ENCODE data around the gene UMOD. TPM values are rescaled to one million over a fixed set of nuclear protein-coding genes. Genes with fewer than 3 reads are reported as not detected.
"Not testable (repeated sequence)": the region's sequence is repeated elsewhere in the genome, so short reads cannot be mapped to it uniquely, and the experiment has no call there.

The UMOD gene
- total RNA-seq, 1 donor from 2014 or later = not detected

DNA sequence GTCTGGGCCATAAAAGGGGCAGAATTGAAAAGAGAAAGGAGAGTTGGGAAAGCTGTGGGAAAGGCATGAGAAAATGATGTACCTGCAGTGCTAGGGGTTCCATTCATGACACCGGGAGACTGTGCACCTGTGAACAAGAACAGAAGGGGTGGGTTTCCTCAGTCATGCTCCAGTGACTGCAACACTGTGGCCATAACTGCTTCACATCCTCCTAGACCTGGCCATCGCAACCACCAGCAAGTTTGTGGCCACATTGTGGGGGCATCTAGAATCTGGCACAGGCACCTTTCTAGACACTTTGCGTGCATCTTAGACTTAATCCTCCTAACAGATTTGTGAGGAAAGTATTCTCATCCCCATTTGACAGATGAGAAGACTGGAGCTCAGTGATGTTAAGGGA, 37.9 kb downstream of the UMOD start:
- DNase-seq (ENCODE audit: low spot score) = no peak

DNA sequence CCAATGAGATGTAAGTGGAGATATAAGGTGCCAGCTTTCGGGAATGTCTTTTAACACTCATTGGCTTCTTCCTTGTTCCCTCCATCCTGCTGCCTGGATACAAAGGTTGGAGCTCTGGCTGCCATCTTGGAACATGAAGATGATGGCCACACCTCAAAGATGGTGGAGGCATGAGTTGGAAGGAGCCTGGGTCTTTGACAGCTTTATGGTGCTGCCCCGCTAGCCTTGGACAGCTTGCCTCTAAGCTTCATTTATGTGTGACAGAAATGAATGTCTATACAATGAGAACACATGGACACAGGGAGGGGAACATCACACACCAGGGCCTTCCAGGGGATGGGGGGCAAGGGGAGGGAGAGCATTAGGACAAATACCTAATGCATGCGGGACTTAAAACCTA, 38.8 kb downstream of the UMOD start:
- no peak for DNase-seq (ENCODE audit: low spot score)
- Mint-ChIP-seq H3K27me3 (ENCODE audit: low read depth) (peaks cover 6% of the 10 kb centered on the region), H3K4me3 (ENCODE audit: unreplicated experiment) (no peak overlapping the region), H3K4me1 (ENCODE audit: low read depth) (no peaks in the 10 kb centered on the region), H3K27ac (ENCODE audit: unreplicated experiment) (no peak overlapping the region), H3K9me3 (ENCODE audit: low read depth) (no peaks in the 10 kb centered on the region), H3K36me3 (ENCODE audit: low read depth) (no peaks in the 10 kb centered on the region)
- TF ChIP-seq, protein P1, sequence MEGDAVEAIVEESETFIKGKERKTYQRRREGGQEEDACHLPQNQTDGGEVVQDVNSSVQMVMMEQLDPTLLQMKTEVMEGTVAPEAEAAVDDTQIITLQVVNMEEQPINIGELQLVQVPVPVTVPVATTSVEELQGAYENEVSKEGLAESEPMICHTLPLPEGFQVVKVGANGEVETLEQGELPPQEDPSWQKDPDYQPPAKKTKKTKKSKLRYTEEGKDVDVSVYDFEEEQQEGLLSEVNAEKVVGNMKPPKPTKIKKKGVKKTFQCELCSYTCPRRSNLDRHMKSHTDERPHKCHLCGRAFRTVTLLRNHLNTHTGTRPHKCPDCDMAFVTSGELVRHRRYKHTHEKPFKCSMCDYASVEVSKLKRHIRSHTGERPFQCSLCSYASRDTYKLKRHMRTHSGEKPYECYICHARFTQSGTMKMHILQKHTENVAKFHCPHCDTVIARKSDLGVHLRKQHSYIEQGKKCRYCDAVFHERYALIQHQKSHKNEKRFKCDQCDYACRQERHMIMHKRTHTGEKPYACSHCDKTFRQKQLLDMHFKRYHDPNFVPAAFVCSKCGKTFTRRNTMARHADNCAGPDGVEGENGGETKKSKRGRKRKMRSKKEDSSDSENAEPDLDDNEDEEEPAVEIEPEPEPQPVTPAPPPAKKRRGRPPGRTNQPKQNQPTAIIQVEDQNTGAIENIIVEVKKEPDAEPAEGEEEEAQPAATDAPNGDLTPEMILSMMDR (IDR thresholded peaks at IDR 0.05) = no peak

More for the DNA sequence above, 37.9 kb downstream of the UMOD start:
- Mint-ChIP-seq H3K4me3 (ENCODE audit: unreplicated experiment) (no peak overlapping the region), H3K27me3 (ENCODE audit: low read depth) (peaks cover 6% of the 10 kb centered on the region), H3K4me1 (ENCODE audit: low read depth) (no peaks in the 10 kb centered on the region), H3K36me3 (ENCODE audit: low read depth) (no peaks in the 10 kb centered on the region), H3K27ac (ENCODE audit: unreplicated experiment) (no peak overlapping the region), H3K9me3 (ENCODE audit: low read depth) (no peaks in the 10 kb centered on the region)
- TF ChIP-seq, protein P1 (IDR thresholded peaks at IDR 0.05) = no peak

DNA sequence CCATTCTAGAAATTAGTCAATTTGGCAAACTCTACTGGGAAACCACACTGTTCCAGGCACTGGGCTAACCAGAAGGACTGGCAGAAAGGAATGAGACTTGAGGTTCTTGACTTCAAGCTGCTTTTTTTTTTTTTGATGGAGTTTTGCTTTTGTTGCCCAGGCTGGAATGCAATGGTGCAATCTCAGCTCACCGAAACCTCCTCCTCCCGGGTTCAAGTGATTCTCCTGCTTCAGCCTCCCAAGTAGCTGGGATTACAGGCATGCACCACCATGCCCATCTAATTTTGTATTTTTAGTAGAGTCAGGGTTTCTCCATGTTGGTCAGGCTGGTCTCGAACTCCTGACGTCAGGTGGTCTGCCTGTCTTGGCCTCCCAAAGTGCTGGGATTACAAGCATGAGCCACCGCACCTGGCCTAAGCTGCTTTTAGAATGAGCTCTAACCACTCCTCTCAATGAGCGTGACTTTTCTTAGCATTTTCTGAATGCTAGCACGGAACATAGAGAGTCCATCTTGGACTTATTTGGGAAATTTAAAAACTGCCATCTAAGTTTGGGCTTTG, 39.9 kb downstream of the UMOD start:
- not testable (repeated sequence) for H3K9me3 Mint-ChIP-seq (ENCODE audit: low read depth); H3K36me3 Mint-ChIP-seq (ENCODE audit: low read depth); H3K4me1 Mint-ChIP-seq (ENCODE audit: low read depth); DNase-seq (ENCODE audit: low spot score); H3K4me3 Mint-ChIP-seq (ENCODE audit: unreplicated experiment); H3K27ac Mint-ChIP-seq (ENCODE audit: unreplicated experiment); H3K27me3 Mint-ChIP-seq (ENCODE audit: low read depth)

DNA sequence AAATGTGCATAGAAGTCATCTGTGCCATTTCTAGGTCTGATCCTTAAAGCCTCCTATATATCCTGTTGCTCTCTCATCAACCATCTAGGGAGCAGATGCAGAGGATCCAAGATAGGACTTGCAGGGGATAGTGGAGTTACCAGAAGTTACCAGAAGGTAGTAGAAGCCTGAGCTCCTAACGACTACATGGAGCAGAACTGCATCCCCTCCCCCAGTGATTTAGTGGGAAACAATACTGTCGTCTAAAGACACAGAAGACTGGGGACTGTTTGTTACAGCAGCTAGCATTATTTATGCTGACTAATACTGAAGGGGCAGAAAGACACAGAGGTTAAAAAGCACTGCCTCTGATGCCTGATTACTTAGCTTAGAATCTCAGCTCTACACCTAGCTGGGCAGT, 41.0 kb downstream of the UMOD start:
- DNase-seq (ENCODE audit: low spot score) = no peak
- no peaks in the 10 kb centered on the region for H3K36me3 Mint-ChIP-seq (ENCODE audit: low read depth)
- no peaks in the 10 kb centered on the region for H3K9me3 Mint-ChIP-seq (ENCODE audit: low read depth)
- H3K4me3 Mint-ChIP-seq (ENCODE audit: unreplicated experiment) = no peak overlapping the region
- TF ChIP-seq, protein P1 (IDR thresholded peaks at IDR 0.05) = no peak
- no peak overlapping the region for H3K27ac Mint-ChIP-seq (ENCODE audit: unreplicated experiment)
- no peaks in the 10 kb centered on the region for H3K4me1 Mint-ChIP-seq (ENCODE audit: low read depth)
- peaks cover 3% of the 10 kb centered on the region for H3K27me3 Mint-ChIP-seq (ENCODE audit: low read depth)

DNA sequence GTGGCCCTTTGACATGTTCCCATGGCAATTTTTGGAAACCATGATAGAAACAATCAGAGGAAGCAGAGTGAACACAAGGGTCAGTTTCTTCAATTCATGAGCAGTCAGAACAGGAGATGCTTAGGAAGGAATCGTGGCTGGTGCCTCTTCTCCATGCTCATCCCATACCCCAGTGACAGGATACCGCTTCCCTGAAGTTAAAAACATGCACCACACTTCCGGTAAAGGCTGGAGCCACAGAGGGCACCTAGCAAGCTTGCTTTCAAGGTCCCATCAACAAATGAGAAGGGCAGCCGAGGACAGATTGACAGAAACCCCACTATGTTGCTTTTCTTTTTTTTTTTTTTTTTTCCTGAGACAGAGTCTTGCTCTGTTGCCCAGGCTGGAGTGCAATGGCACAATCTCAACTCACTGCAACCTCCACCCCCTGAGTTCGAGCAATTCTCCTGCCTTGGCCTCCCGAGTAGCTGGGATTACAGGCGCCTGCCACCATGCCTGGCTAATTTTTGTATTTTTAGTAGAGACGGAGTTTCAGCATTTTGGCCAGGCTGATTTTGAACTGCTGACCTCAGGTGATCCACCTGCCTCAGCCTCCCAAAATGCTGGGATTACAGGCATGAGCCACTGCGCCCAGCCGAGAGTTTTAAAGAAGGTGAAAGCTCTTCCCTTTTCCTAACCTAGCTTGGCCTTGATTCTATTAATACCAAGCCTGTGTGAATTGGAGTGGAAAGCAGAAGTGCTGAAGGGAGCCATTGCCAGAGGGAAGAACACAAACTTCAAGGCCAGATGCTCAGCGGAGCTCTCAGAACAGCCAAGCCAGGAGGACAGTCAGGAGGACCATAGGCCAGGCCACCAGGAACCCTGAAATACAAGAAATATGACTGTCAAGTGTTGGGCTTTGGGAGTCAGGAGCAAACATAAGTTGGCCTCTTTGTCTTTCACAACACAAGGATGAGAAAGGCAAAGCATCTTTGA, 41.8 kb downstream of the UMOD start:
- H3K27ac Mint-ChIP-seq (ENCODE audit: unreplicated experiment) = no peak overlapping the region

More for the DNA sequence above, 41.8 kb downstream of the UMOD start:
- H3K4me1 Mint-ChIP-seq (ENCODE audit: low read depth) = no peaks in the 10 kb centered on the region
- H3K36me3 Mint-ChIP-seq (ENCODE audit: low read depth) = no peaks in the 10 kb centered on the region
- H3K9me3 Mint-ChIP-seq (ENCODE audit: low read depth) = no peaks in the 10 kb centered on the region
- no peak overlapping the region for H3K4me3 Mint-ChIP-seq (ENCODE audit: unreplicated experiment)
- no peak for DNase-seq (ENCODE audit: low spot score)
- peaks cover 5% of the 10 kb centered on the region for H3K27me3 Mint-ChIP-seq (ENCODE audit: low read depth)
- TF ChIP-seq, protein P1 (IDR thresholded peaks at IDR 0.05) = no peak
